Ishikawa (cell line): ENCODE measurements around the gene MADD.

Source experiments
- CEBPB ChIP-seq: IDR thresholded peaks from 2 replicates; pipeline ENCODE4 v1.6.1; 2012
- CREB1 ChIP-seq: IDR thresholded peaks from 2 replicates; pipeline ENCODE4 v1.6.1; 2012; ENCODE audit warnings: low read depth
- EGR1 ChIP-seq: IDR thresholded peaks from 2 replicates; pipeline ENCODE4 v1.6.1; 2012
- EP300 ChIP-seq: IDR thresholded peaks from 2 replicates; pipeline ENCODE4 v1.6.1; 2012; ENCODE audit warnings: borderline replicate concordance
- FOXM1 ChIP-seq: IDR thresholded peaks from 2 replicates; pipeline ENCODE4 v1.6.1; 2012; ENCODE audit warnings: low read depth, borderline replicate concordance
- NFIC ChIP-seq: IDR thresholded peaks from 2 replicates; pipeline ENCODE4 v1.6.1; 2012
- RAD21 ChIP-seq: IDR thresholded peaks from 2 replicates; pipeline ENCODE4 v1.6.1; 2012; ENCODE audit warnings: low read depth
- TAF1 ChIP-seq: IDR thresholded peaks from 2 replicates; pipeline ENCODE4 v1.6.1; 2012; ENCODE audit warnings: low read depth, mild to moderate bottlenecking
- TCF12 ChIP-seq: IDR thresholded peaks from 2 replicates; pipeline ENCODE4 v1.6.1; 2012; ENCODE audit warnings: low read depth
- TEAD4 ChIP-seq: IDR thresholded peaks from 2 replicates; pipeline ENCODE4 v1.6.1; 2012
- YY1 ChIP-seq: IDR thresholded peaks from 2 replicates; pipeline ENCODE4 v1.6.1; 2012; ENCODE audit warnings: low read depth
- ZBTB7A ChIP-seq: IDR thresholded peaks from 2 replicates; pipeline ENCODE4 v1.6.1; 2012; ENCODE audit warnings: low read depth
- TF ChIP-seq, protein P1 (sequence below): IDR thresholded peaks from 2 replicates; pipeline ENCODE4 v1.6.1; 2012; ENCODE audit warnings: low read depth, mild to moderate bottlenecking
- TF ChIP-seq, protein P2 (sequence below): IDR thresholded peaks from 2 replicates; pipeline ENCODE4 v1.6.1; 2012
- TF ChIP-seq, protein P3 (sequence below): IDR thresholded peaks from 2 replicates; pipeline ENCODE4 v1.6.1; 2012

Gene MADD

GRCh38 chr11:47296045-47296444, 26.1 kb downstream of the MADD start:
- TF ChIP-seq CREB1 (no peak), NFIC (no peak), CEBPB (no peak), EP300 (no peak), TEAD4 (no peak), TAF1 (no peak)
- TF ChIP-seq, protein P1, sequence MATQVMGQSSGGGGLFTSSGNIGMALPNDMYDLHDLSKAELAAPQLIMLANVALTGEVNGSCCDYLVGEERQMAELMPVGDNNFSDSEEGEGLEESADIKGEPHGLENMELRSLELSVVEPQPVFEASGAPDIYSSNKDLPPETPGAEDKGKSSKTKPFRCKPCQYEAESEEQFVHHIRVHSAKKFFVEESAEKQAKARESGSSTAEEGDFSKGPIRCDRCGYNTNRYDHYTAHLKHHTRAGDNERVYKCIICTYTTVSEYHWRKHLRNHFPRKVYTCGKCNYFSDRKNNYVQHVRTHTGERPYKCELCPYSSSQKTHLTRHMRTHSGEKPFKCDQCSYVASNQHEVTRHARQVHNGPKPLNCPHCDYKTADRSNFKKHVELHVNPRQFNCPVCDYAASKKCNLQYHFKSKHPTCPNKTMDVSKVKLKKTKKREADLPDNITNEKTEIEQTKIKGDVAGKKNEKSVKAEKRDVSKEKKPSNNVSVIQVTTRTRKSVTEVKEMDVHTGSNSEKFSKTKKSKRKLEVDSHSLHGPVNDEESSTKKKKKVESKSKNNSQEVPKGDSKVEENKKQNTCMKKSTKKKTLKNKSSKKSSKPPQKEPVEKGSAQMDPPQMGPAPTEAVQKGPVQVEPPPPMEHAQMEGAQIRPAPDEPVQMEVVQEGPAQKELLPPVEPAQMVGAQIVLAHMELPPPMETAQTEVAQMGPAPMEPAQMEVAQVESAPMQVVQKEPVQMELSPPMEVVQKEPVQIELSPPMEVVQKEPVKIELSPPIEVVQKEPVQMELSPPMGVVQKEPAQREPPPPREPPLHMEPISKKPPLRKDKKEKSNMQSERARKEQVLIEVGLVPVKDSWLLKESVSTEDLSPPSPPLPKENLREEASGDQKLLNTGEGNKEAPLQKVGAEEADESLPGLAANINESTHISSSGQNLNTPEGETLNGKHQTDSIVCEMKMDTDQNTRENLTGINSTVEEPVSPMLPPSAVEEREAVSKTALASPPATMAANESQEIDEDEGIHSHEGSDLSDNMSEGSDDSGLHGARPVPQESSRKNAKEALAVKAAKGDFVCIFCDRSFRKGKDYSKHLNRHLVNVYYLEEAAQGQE = no peak

- no peak for TF ChIP-seq YY1
- TF ChIP-seq, protein P2, sequence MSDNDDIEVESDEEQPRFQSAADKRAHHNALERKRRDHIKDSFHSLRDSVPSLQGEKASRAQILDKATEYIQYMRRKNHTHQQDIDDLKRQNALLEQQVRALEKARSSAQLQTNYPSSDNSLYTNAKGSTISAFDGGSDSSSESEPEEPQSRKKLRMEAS = no peak
- TF ChIP-seq FOXM1 = no peak
- TF ChIP-seq CREB1 = no peak
- no peak for TF ChIP-seq RAD21
- no peak for TF ChIP-seq TCF12
- TF ChIP-seq ZBTB7A = no peak
Measured at GRCh38 chr11:47299078-47299477, 29.1 kb downstream of the MADD start.

GRCh38 chr11:47302853-47303252, 32.9 kb downstream of the MADD start:
- no peak for TF ChIP-seq TEAD4
- no peak for TF ChIP-seq CEBPB
- TF ChIP-seq CREB1 = no peak
- no peak for TF ChIP-seq TCF12
- no peak for TF ChIP-seq FOXM1
- TF ChIP-seq, protein P2 = no peak
- no peak for TF ChIP-seq RAD21
- TF ChIP-seq EGR1 = no peak
- no peak for TF ChIP-seq TAF1

DNA sequence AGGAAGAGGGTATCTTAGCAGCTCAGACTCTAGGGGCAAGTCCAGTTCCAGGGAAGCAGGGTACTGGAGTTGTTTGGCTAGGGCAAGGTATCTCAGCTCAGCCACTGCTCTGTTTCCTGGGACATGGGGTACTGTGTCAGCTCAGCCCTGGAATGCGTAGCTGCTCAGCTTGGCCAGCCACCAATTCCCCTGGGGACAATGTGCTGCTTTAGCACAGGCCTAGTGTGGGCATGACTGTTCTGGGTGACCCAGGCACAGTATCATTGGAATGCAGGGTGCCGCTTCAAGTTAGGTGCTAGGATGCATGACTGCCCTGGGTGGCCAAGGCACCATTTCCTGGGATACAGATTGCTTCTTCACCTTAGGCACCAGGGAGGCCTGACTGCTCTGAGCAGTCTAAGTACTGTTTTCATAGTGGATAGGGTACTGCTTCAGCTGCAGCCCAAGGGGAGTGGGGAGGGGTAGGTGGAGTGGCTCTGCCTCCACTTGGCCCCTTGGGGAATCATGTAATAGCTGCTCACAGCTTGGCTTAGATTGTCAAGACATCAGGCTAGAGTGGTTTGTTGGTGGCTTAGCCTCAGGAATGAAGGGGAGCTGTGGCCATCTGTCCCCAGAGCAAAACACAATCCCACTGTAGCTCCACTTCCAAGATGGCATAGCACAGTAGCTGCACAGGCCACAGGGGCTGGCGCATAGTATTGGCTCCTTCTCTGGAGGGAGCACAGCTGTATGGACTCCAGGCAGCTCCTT, 36.0 kb downstream of the MADD start:
- no peak for TF ChIP-seq CREB1
- TF ChIP-seq FOXM1 = no peak
- no peak for TF ChIP-seq NFIC
- no peak for TF ChIP-seq TCF12
- no peak for TF ChIP-seq TEAD4
- TF ChIP-seq, protein P2 = no peak
- TF ChIP-seq TAF1 = no peak
- TF ChIP-seq EGR1 = no peak
- TF ChIP-seq, protein P3, sequence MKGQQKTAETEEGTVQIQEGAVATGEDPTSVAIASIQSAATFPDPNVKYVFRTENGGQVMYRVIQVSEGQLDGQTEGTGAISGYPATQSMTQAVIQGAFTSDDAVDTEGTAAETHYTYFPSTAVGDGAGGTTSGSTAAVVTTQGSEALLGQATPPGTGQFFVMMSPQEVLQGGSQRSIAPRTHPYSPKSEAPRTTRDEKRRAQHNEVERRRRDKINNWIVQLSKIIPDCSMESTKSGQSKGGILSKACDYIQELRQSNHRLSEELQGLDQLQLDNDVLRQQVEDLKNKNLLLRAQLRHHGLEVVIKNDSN = no peak
- TF ChIP-seq YY1 = no peak
- no peak for TF ChIP-seq EP300

GRCh38 chr11:47306484-47306844, 36.5 kb downstream of the MADD start:
- TF ChIP-seq TAF1 = no peak
- no peak for TF ChIP-seq CREB1
- no peak for TF ChIP-seq CEBPB
- TF ChIP-seq, protein P1 = no peak
- no peak for TF ChIP-seq EGR1
- no peak for TF ChIP-seq FOXM1
- no peak for TF ChIP-seq ZBTB7A
- no peak for TF ChIP-seq NFIC
- TF ChIP-seq YY1 = no peak
- TF ChIP-seq, protein P3 = no peak
- TF ChIP-seq TCF12 = no peak
- no peak for TF ChIP-seq RAD21
- TF ChIP-seq, protein P2 = no peak
- TF ChIP-seq EP300 = no peak
- TF ChIP-seq TEAD4 = no peak
